ENCODE data around the gene CYB5R2.

DNA sequence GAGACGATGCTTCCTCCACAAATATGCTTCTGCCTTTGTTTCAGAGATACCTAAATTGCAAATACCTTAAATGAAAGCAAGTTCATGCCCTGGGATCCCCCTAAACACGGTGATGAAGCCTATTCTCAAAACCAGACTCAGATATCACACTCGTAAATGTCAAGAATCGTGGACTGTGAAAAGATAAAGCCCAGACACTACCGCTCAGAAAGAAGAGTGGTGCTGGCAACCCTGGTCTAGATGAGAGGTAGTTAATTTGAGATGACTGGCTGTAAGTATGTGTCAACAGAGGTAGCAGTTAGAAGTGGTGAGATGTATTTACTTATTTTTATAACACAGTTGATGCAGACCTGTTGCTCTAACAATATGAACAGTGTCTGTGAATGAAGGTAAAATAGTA lies 30.4 kb upstream of the CYB5R2 start:
- TF ChIP-seq CTCF (IDR thresholded peaks at IDR 0.05) (no peak), POLR2AphosphoS5 (IDR thresholded peaks at IDR 0.05) (no peak)

Measured in prostate gland (tissue), 2 donors.